ENCODE data around the gene XG. TPM values are rescaled to one million over a fixed set of nuclear protein-coding genes. Genes with fewer than 3 reads are reported as not detected.

XG gene
- total RNA-seq, 4 donors from 2014 or later, result 7.8 to 22.7 (median 14.2) TPM

DNA sequence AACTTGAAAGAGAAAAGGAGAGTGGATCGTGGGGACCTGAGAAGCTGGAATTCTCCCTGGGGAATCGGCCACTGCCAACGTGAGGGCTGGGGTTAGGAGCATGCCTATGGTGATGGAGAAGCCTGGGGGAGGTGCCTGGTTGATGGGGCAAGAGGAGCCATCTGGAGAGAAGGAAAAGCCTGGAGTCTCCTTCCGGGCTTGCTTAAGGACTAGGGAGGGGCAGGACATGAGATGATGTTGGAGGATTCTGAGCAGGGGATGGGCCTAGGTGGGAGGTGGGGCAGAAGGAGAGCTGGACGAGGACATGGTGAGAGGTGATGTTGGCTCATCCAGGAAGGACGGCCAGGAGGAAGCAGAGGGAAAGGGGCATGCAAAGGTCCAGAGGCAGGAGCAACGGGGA lies 41.9 kb downstream of the XG start:
- no peak for TF ChIP-seq CTCF (IDR thresholded peaks at IDR 0.05; ENCODE audit: low read depth)

GRCh38 chrX:2794336-2794735 lies 42.5 kb downstream of the XG start:
- no peak for TF ChIP-seq CTCF (IDR thresholded peaks at IDR 0.05; ENCODE audit: low read depth)

GRCh38 chrX:2799369-2799768 lies 47.5 kb downstream of the XG start:
- TF ChIP-seq CTCF (IDR thresholded peaks at IDR 0.05; ENCODE audit: low read depth), result no peak

DNA sequence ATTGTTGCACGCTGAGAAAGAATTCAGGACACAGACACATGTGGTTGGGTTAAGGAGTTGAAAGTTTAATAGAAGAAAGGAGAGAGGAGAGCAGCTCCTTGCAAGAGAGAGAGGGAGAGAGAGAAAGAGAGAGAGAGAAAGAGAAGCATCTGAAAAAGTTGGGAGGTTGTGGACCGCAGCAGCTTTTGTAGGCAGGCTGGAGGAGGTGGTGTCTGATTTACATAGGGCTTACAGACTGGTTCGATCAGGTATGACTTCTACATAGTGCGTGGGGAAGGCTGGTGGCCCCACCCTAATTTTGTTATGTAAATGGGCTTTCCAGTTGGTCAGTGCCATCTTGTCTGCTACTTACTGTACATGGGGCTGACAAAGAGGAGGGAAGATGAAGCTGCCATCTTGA lies 49.4 kb downstream of the XG start:
- no peak for TF ChIP-seq CTCF (IDR thresholded peaks at IDR 0.05; ENCODE audit: low read depth)

- TF ChIP-seq CTCF (IDR thresholded peaks at IDR 0.05; ENCODE audit: low read depth), result no peak
Measured at GRCh38 chrX:2811271-2811670, 59.4 kb downstream of the XG start.

GRCh38 chrX:2817036-2817435 lies 65.2 kb downstream of the XG start:
- no peak for TF ChIP-seq CTCF (IDR thresholded peaks at IDR 0.05; ENCODE audit: low read depth)

- TF ChIP-seq CTCF (IDR thresholded peaks at IDR 0.05; ENCODE audit: low read depth), result no peak
Measured at GRCh38 chrX:2819345-2820135, 67.7 kb downstream of the XG start.
